Measurements from ENCODE around the gene MYLIP.

The MYLIP gene

DNA sequence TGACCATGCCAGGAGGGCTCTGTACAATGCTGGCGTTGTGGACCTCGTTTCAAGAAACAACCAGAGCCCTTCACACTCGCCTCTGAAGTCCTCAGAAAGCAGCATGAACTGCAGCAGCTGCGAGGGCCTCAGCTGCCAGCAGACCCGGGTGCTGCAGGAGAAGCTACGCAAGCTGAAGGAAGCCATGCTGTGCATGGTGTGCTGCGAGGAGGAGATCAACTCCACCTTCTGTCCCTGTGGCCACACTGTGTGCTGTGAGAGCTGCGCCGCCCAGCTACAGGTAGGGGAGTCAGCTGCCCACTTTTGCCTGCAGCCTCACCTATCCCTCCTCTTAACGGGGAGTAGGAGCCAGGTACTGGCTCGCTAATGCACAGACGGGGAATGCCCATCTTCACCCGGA lies 16.2 kb downstream of the MYLIP start:
- no peak for DNase-seq

DNA sequence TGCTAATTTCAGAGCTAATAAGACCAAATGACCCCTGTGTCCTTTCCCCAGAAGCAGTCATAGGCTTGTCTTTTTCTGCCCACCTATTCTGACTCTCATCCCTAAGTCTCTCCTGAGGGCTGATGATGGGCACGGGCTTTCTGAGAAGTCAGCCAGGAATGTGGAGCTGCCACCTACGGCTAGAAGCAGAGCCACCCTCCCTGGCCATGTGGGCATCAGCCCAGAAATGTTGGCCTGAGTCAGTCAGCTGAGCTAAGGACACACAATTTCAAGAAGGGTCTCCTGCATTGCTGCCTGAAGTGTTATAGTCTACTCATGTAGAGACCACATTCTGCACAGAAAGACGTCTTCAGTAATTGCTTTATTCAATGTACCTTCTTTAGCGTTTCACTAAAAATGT lies 17.1 kb downstream of the MYLIP start:
- DNase-seq, result no peak

DNA sequence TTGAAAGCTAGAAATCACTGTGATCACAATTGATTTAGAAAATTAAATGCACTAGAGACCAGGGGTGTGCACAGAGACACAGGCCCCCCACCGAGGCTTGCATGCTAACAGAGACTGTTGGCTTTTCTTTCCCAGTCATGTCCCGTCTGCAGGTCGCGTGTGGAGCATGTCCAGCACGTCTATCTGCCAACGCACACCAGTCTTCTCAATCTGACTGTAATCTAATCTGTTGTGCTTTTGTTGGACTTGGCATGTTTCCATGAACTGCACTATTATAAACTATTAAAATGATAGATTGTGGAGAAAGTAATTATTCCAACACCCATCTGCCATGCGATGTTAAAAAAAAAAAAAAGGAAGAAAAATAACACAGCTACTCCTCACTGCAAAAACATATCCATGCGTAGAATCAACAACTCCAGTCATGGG lies 17.7 kb downstream of the MYLIP start:
- DNase-seq, result no peak

GRCh38 chr6:16148498-16148897 lies 19.6 kb downstream of the MYLIP start:
- DNase-seq, result no peak

- no peak for DNase-seq
Observed at GRCh38 chr6:16149305-16149704, 20.4 kb downstream of the MYLIP start.

DNA sequence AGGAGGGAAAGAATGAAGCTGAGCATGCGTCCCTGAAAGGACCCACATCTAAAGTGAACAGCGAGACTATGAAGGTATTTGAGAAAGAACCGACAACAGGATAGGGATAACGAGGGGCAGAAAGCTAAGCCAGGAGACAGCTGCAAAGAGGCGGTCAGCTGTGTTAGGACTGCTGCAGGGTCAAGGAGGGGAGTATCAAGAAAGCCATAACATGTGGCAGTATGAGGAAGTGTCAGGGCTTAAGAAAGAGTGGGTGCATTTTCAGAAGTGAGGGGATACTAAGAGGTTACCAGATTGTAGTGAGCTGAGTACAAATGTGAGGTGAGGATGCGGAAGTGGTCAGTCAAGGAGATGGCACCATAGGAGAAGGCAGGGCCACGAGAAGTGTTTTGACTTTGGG lies 21.2 kb downstream of the MYLIP start:
- no peak for DNase-seq

DNA sequence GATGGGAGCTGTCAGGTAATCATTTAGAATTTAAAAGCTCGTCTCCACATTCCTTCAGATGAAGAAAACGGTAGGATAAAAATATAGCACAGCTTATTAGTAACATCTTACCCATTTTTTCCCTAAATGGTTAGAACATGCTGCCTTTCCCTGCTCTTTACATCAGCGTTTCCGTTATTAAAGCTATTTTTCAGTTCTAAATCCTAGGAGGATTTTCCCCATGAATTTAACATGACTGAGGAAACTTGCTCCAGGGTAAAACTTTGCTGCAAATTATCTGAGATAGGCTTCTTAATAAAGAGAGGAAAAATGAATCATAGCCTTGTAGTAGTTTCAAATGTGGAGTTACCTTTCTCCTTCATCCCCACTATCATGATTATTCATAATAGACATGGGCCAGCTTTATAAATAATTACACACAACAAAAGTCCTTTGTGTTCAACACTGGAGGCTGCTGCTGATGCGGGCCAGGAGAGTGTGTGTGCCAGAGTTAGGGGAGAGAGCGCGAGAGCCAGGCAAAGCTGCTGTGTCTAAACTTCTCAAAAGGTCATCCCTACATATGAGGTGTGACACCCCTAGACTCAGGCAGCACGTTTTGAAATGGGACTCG lies 24.4 kb downstream of the MYLIP start:
- DNase-seq, result peak in 1 of 2 donors; percentile 2

DNA sequence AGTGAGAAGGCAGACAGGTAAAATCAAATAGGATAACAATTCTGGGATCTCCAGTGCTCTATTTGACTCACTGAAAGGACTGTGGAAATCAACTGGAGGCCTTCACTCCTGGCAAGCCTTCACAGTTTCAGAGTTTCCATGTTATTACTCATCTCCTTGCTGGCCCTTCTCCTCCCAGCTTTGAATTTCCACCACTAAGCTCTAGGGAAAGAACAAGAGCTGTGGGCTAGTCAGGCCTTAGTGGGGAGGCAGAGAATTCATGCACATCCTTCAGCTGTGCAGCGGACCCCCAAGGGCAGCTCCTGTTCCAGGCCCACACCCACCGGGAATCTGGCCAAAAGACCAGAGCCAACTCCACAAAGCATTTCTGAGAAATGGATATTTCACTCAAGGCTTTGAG lies 26.0 kb downstream of the MYLIP start:
- no peak for DNase-seq

DNA sequence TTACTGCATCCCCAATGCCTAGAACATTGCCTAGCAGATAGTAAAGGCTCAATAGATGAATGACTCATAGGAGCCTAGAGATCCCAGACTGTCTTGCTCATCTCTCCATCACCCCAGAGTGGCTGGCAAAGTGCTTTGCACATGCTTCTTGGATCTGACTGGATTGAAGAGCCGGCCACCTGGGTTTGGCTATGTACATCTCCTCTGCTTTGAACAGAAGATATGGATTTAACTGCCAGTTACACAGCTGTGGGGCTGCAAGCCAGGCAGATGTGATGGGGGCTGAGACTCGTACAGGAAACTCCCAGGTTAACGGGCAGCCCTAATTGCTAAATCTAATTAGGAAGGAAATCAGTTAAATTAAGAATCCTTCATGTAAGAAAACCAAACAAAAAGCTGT lies 28.6 kb downstream of the MYLIP start:
- no peak for DNase-seq

DNA sequence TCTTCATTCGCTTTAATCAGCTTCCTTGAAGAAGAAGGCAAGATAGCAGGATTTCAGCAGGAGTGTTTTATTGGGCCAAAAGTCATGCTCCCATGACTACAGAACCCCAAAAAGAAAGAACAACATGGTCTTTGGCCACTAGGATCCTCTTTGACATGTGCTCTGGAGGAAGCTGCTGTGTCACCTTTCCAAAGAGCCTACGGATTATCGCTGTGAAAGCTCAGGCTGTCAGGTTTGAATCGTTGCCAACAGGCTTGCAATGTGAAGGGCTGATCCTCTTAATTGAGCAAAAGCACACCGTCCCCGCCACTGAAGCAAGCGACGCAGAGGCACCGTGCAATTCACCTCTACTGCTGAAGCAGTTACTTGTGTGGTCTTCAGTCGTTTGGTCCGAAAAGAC lies 29.0 kb downstream of the MYLIP start:
- no peak for DNase-seq

DNA sequence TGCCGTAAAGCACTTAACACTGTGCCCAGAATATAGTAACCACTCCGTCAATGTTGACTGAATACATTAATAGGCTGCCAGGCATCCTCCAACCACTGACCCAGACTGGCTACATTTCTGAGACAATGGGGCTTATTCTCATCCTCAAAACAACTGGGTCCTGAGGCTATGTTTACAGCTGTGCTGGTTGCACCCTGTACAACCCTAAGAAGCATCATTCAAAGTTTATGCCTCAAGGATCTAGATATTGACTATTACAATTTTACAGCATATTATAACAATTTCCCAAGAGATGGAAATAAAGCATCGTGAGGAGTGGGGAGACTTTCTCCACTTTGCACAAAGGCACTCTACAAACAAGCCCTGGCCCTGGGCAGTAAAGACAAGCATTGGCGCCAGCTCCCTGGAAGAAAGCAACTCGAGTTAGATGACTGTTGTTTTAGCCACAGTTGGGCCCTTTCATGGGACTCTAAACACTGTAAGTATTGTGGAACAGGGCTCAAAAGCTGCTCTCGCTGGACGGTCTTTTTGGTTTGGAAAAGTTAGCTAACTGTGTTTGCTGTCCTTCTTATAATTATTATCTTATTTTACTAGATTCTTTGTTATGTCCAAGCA lies 30.2 kb downstream of the MYLIP start:
- no peak for DNase-seq

GRCh38 chr6:16160794-16161193 lies 31.9 kb downstream of the MYLIP start:
- no peak for DNase-seq

DNA sequence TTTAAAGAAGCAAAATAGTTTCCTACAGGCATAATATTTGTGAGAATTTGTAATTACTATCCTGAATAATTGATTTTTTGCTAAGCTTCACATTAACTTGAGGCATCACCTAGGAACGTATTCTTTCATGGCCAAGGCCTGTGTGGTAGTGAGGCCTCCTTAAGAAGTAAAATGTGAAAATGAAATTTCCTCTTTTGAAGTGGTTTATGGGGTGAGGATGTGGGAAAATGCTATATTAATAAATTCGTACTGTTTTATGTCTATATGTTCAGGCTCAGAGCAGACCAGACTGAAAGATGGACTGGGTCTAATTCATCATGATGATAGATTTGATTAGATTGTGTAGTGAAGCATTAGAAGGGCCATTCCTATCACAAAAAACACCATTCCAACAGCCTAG lies 33.1 kb downstream of the MYLIP start:
- peak in 1 of 2 donors; percentile 41 for DNase-seq

- no peak for DNase-seq
Observed at GRCh38 chr6:16163066-16163465, 34.2 kb downstream of the MYLIP start.

GRCh38 chr6:16163535-16164300 lies 34.8 kb downstream of the MYLIP start:
- no peak for DNase-seq

DNA sequence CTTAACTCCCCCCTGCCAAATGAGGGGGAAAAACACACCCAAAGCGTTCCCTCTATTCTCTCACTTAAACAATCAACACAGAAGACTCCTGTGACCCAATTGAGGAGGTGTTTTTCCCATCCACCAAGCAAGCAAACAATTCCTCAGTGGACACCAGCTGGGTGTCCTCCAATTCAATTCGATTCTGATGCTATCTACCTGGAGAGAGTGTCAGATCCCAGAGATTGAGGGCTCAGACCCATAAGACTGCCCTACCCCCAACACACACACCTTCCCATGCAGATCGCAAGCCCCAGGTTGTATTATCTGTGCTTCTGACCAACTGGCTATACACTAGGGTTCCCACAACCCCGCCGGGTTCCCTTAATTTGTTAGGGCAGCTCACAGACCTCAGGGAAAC lies 36.8 kb downstream of the MYLIP start:
- DNase-seq, result no peak

DNA sequence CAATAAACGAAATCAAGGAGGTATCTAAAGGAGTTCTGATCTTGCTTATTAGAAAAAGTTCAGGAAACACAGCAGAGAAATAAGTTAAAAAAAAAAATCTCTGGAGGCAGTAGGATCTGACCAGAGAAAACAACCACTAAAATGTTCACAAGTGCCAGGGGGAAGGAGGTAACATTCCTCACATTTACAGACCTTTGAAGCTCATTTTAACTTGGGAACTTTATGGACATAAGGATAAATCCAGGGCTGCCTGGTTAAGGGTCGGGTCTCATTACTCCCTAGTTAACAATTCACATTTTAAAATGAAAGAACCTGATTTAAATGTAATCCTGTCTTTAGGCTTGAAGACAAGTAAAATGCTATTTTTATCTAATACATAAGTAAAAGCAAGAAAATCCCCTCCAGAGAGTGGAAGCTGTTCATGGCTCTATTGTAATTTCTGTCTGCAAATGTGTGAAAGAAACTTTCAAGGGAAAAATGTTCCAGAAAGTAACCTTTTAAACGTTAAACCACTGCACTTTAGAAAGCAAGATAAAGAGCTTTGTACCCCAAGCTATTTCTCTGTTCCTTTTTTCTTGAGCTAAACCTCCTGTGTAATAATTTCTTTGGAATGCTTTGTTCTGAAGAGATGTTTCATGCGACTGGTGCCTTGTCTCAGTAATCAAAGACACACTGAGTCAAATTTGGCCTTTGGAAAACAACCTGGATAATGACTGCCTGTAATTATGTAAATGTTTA lies 38.2 kb downstream of the MYLIP start:
- DNase-seq, result no peak

GRCh38 chr6:16168121-16168520 lies 39.2 kb downstream of the MYLIP start:
- no peak for DNase-seq

GRCh38 chr6:16168858-16169257 lies 40.0 kb downstream of the MYLIP start:
- peak in 1 of 2 donors; percentile 45 for DNase-seq

- DNase-seq, result no peak
Observed at GRCh38 chr6:16171400-16171799, 42.5 kb downstream of the MYLIP start.

- DNase-seq, result no peak
Observed at GRCh38 chr6:16173167-16173940, 44.5 kb downstream of the MYLIP start.

GRCh38 chr6:16174416-16175078 lies 45.7 kb downstream of the MYLIP start:
- DNase-seq, result no peak

Measured in CD4-positive, alpha-beta T cell treated with Interferon alpha-2 for 1 hour (primary cell).